Muscle of arm (tissue), 12 donors: Measurements from ENCODE around the gene SLK. TPM values are rescaled to one million over a fixed set of nuclear protein-coding genes. Genes with fewer than 3 reads are reported as not detected.

ENCODE experiments used
- DNase-seq: peaks from one replicate; pipeline ENCODE4 v3.0.0-alpha.2; 2013
- polyA plus RNA-seq, 12 donors: library from polyadenylated mRNA; unstranded; fragments of 120-200 nt; gene quantifications; one replicate each; pipeline ENCODE4 v1.2.1, GENCODE V29; 2013; ENCODE audit not compliant: insufficient read length in 12 of 12

SLK gene
- polyA plus RNA-seq, 12 donors, result 25.5 to 50.0 (median 30.9) TPM; not detected in 1

DNA sequence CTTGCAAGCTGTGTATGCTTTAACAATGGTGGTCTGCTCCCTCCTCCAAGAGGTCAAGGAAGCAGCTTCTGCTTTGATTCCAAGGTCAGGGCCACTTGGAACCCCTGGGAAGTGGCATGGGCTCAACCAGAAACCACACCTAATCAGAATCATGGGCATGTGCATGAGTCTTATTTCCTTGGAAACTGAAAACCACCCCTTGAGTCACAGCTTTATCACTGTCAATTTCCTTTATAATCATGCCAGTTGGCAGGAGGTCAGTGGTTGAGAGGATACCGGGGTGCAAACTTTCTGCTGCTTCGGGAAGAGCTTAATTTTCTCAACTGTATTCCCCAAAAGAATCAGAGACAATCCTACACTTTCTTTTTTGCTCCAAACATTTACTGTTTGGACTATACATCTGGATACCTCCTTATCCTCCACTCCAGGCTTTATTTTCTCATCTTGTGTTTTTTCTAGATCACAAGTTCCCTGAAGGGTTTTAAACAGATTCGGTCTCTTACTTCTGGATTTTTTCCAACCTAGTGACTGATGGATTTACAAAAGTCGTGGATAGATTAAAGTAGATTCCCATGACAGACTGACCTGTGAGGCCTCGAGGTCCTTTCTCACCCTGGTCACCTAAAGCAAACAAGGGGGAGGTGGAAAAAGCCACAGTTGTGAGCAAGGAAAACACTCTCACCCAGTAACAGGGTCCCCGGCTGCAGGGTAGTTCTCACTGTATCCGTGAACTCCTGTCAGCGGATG lies 82.7 kb downstream of the SLK start:
- no peak for DNase-seq

- DNase-seq, result no peak
These were observed 85.5 kb downstream of the SLK start for GRCh38 chr10:104052431-104052830.

GRCh38 chr10:104053201-104053600 lies 86.3 kb downstream of the SLK start:
- no peak for DNase-seq

DNA sequence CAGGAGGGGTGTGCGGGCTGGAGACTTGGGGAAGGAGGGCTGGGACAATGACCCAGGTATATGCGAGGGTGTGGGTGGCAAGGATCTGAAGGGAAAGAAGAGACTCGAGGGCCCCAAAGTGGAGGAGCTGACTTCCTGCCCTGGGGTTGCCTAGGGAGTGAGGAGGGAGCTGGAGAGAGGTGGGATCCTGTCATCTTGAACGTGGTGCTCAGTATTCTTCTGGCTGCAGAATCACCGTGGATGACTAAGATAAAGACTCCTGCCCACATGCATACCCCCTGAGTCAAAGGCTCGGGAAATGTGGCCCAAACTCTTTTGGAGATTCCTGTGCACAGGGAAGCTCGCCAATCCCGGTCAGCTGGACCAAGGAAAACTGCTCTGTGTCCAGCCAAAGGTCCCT lies 87.5 kb downstream of the SLK start:
- DNase-seq, result no peak

- no peak for DNase-seq
These were observed 89.8 kb downstream of the SLK start for GRCh38 chr10:104056619-104057273.

GRCh38 chr10:104057717-104058116 lies 90.8 kb downstream of the SLK start:
- DNase-seq, result no peak

DNA sequence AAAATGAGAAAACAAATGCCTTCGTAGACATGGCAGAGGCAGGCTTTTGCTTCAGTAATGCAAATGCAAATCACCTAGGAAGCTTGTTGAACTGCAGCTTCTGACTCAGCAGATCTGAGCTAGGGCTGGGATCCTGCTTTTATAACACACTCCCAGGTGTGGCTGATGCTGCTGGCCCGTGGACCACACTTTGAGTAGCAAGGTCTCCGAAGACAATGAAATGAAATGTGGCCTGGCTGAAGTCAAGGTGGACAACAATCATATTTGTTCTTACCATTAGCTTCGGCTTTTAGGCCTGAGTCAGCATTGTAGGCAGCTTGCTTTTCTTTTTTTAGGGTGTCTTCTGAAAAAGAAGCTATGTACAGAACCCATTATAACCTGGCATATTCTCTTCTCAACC lies 92.4 kb downstream of the SLK start:
- no peak for DNase-seq

DNA sequence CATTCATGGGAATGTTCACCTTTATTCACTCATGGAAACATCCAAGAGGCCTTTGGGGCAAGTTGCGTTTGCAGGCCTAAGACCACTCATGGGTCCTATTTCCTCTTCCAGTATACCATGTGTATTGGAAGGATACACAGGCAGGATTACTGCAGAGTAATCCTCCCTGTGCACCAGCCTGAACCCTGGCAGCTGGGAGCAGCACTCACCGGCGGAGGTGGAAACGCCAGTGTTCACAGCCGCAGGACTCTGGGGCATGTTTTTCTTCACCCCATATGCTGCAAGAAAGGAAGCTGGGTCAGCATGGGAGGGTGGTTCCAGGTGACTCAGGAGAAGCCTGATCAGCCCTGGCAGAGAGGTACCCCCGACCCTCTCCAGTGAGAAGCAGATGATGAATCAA lies 94.3 kb downstream of the SLK start:
- no peak for DNase-seq

- DNase-seq, result no peak
These were observed 98.8 kb downstream of the SLK start for GRCh38 chr10:104065748-104066147.

DNA sequence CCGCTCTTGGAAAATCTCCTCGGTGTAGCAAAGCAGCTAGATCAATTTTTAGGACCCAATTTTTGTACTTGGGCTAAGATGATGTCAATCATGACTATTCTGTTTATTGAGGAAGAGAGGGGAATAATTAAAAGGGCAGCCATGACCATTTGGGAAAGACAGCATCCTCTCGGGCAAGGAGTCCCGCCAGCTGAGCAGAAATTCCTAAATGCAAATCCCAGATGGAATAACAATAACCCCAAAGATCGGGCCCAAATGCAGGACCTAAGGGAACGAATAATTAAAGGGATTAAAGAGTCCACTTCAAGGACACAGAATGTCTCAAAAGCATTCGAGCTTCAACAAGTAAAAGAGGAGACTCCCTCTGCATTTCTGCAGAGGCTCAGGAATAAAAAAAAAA lies 100.0 kb downstream of the SLK start:
- DNase-seq, result no peak

GRCh38 chr10:104067525-104067924 lies 100.6 kb downstream of the SLK start:
- DNase-seq, result no peak

GRCh38 chr10:104069613-104070012 lies 102.7 kb downstream of the SLK start:
- no peak for DNase-seq

- DNase-seq, result no peak
These were observed 105.8 kb downstream of the SLK start for GRCh38 chr10:104072786-104073185.

DNA sequence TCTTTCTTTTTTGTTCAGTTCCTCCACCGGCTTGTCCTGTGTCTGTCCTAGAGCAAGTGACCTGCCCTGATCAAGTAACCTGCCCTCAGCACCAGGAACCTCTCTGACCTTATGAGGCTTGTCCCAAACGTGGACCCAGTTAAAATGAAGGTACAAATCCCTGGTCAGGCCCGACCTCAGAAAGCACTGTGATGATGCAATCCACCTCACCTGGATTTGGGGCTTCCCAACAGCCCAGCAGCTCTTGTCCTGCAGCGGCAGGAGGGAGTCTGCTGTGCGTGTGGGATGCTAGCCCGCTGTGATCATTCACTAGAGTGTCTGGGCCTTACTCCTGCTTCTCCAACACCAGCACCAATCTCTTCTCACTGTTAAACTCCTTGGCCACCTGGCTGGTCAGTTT lies 107.6 kb downstream of the SLK start:
- DNase-seq, result no peak

DNA sequence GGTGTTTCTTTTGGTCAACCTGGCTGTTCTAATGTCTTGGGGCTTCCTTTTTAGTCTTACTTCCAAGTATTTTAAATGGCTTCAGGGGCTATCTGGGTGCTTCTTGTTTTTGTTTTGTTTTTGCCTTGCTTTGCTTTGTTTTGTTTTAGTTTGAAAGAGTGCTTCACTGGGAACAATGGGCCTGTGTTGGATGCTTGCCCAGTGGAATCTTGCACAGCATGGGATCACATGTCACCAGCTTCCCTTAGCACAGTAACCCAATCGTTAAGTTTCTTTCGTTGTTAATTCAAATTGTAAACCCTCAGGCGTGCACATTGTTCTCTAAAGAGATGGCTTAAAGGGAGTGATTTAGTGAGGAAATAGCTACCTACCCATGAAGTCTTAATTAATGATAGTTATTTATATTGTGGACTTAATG lies 109.8 kb downstream of the SLK start:
- DNase-seq, result peak; percentile 33

DNA sequence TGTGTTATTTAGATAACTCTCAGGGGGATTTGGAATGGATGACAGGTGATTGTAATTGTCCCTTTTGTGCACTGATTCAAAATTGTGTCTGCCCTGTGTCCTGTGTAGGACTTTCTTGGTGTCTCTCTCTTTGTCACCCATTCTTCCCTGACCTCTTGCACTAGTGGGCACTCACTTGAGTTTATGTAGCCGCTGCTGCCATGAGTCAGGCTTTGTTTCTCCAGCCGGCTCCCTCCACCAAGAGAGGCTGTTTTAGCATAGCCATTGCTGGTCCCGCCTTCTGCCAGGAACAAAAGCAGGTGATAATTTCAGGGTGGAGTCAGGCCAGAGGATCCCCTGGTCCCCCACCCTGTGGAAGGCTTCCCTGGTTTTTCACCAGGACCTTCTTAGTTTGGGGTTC lies 110.3 kb downstream of the SLK start:
- no peak for DNase-seq

GRCh38 chr10:104077663-104078151 lies 110.8 kb downstream of the SLK start:
- DNase-seq, result no peak

Other genes with a start within 250 kb of the SLK start
- 100 to 1,000 TPM in 1 of 12 donors, 10 to 100 TPM in 11; 67.6 to 154 (median 81.6) TPM for gene SH3PXD2A, start 111.6 kb upstream of the SLK start, polyA plus RNA-seq
- gene STN1, start 49.0 kb upstream of the SLK start, polyA plus RNA-seq, result 10 to 100 TPM in 11 of 12 donors, not detected in 1; 15.8 to 25.2 (median 21.6) TPM
- gene COL17A1, start 118.7 kb downstream of the SLK start, polyA plus RNA-seq, result 100 to 1,000 TPM in 1 of 12 donors, 10 to 100 TPM in 2, 1 to 10 TPM in 3, under 1 TPM in 3, not detected in 3; 0.13 to 330 (median 1.5) TPM
- gene SFR1, start 155.0 kb downstream of the SLK start, polyA plus RNA-seq, result 1 to 10 TPM in 11 of 12 donors, not detected in 1; 5.4 to 8.1 (median 7.0) TPM